NT2/D1 (cell line): ENCODE measurements around the gene GPD1L.

Experiments used
- SUZ12 ChIP-seq: IDR thresholded peaks from 2 replicates; pipeline ENCODE4 v1.6.1; 2011; ENCODE audit not compliant: insufficient read length, insufficient read depth; ENCODE audit errors: extremely low read depth
- ZNF274 ChIP-seq: IDR thresholded peaks from 2 replicates; pipeline ENCODE4 v1.6.1; 2011; ENCODE audit warnings: mild to moderate bottlenecking, low read depth, low read length

DNA sequence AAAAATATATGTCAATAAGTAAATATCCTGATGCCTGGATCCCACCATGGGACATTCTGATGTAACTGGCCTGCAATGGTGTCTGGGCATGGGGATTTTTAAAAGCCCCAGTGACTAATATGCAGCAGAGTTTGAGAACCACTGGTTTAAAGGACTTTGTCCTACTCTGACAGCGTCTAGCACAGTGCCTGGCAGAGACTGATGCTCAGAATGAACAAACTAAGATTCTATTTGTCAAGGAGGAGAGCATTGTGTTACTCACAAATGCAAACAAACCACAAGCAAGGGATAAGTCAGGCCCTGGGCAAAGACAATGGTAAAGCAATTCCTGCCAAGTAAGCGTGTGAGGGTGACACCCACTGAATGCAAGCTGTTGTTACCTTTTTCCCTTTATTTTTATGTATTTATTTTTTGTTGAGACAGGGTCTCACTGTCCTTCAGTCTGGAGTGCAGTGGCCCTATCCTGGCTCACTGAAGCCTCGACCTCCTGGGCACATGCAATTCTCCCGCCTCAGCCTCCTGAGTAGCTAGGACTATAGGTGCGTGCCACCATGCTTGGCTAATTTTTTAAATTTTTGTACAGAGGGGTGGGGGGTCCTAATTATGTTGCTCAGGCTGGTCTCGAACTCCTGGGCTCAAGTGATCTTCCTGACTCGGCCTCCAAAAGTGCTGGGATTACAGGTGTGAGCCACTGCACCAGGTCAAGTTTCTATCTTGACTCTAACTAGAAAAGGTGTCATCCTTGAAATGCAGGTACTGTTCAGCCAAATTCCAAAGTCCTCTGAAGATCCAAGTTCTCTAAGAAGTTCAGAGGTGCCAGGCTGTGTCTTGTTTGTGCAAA, 909 bp upstream of the GPD1L start:
- TF ChIP-seq ZNF274 (no peak), SUZ12 (no peak)
